Spleen (tissue), 11 donors: ENCODE data around the gene STAP1. TPM values are rescaled to one million over a fixed set of nuclear protein-coding genes. Genes with fewer than 3 reads are reported as not detected.

Experiments
- DNase-seq: peaks from one replicate; pipeline ENCODE4 v3.0.0-alpha.2; 2020
- H3K27ac ChIP-seq, 8 donors: fragments of 200-600 bp; sonication (generic) in 7 of 8; 1 replicate in 4 of 8; 2 replicates in 4 of 8; pipeline versions ENCODE4 v1.5.0 to v1.8.0; 2016 to 2021; ENCODE audit warnings: inconsistent platforms in 4 of 8, mild to moderate bottlenecking in 4 of 8, moderate library complexity in 1 of 8
- H3K27me3 ChIP-seq, 7 donors: fragments of 200-600 bp; sonication (generic) in 6 of 7; replicated peaks in 1 of 7; 1 replicate in 4 of 7; 2 replicates in 3 of 7; pipeline versions ENCODE4 v1.5.0 to v1.8.0; 2016 to 2021; ENCODE audit warnings: inconsistent platforms in 3 of 7, mild to moderate bottlenecking in 1 of 7
- H3K36me3 ChIP-seq, 6 donors: fragments of 200-600 bp; sonication (generic) in 5 of 6; 1 replicate in 4 of 6; 2 replicates in 2 of 6; pipeline versions ENCODE4 v1.5.0 to v1.8.0; 2016 to 2021; ENCODE audit warnings: inconsistent platforms in 2 of 6
- H3K4me1 ChIP-seq, 6 donors: fragments of 200-600 bp; sonication (generic) in 5 of 6; 1 replicate in 3 of 6; 2 replicates in 3 of 6; pipeline versions ENCODE4 v1.5.0 to v1.8.0; 2016 to 2021; ENCODE audit warnings: inconsistent platforms in 3 of 6
- H3K4me3 ChIP-seq, 8 donors: fragments of 200-600 bp; sonication (generic) in 7 of 8; 1 replicate in 4 of 8; 2 replicates in 4 of 8; pipeline versions ENCODE4 v1.5.0 to v1.8.0; 2016 to 2021; ENCODE audit warnings: inconsistent platforms in 4 of 8, mild to moderate bottlenecking in 4 of 8, moderate library complexity in 2 of 8
- H3K9me3 ChIP-seq, 8 donors: fragments of 200-600 bp; sonication (generic) in 7 of 8; 1 replicate in 4 of 8; 2 replicates in 4 of 8; pipeline versions ENCODE4 v1.5.0 to v1.8.0; 2016 to 2021; ENCODE audit warnings: inconsistent platforms in 4 of 8
- CTCF ChIP-seq, 11 experiments: fragments of 200-600 bp in 7 of 11; fragments of 450-650 bp in 4 of 11; sonication (generic) in 4 of 11; IDR thresholded peaks in 8 of 11; conservative IDR thresholded peaks in 3 of 11; 1 replicate in 7 of 11; 2 replicates in 4 of 11; pipeline versions ENCODE4 v1.4.0 to v1.8.0; 2016 to 2021; ENCODE audit warnings: antibody characterized with exemption in 11 of 11, inconsistent platforms in 4 of 11, mild to moderate bottlenecking in 1 of 11
- POLR2A ChIP-seq, 3 donors: fragments of 450-650 bp; IDR thresholded peaks; one replicate each; pipeline ENCODE4 v1.5.1; 2017; ENCODE audit warnings: antibody characterized with exemption in 3 of 3, mild to moderate bottlenecking in 1 of 3
- POLR2AphosphoS5 ChIP-seq, 3 donors: sonication (generic); formaldehyde crosslinking; IDR thresholded peaks; one replicate each; pipeline ENCODE4 v1.5.1; 2017; ENCODE audit warnings: antibody characterized with exemption in 3 of 3
- WGBS, 5 donors: extraction: QIAGEN DNeasy Blood & Tissue Kit in 3 of 5; methylation state at CpG; one replicate each; pipeline versions ENCODE4 v1.1.5 to v1.1.7; 2013 to 2018; 5-methylcytosine and 5-hydroxymethylcytosine counted together
- intact Hi-C: fragments of 100-400 bp; cut with DNase I; formaldehyde crosslinking; loops from one replicate; pipeline ENCODE4 v1.15.0; 2023; ENCODE audit warnings: low total_unique reads
- polyA plus RNA-seq, 3 donors: library from polyadenylated mRNA; stranded (reverse); fragments of 200-250 nt; gene quantifications; one replicate each; pipeline ENCODE4 v1.2.1, GENCODE V29; 2013
- total RNA-seq, 7 donors: library from RNA; depleted of rRNA in 3 of 7; stranded (reverse); fragments of >200 nt in 3 of 7; fragmentation: NEBNext Ultra II Directional in 4 of 7; extraction: Animal tissue kit (Norgen Biotek cat#: 25700) in 4 of 7; gene quantifications; one replicate each; pipeline versions ENCODE4 v1.1.0 to v1.2.1, GENCODE V29; 2016 to 2021
- donor health status: healthy with polysubstance abuse.
- donor health status: DM: no; HTN: no; CAD: no; lungs with moderate emphysema.
- donor health status: DM: no; HTN: no; CAD: no.
- donor health status: Bipolar disorder and iron deficiency.
- donor health status: healthy.
- donor health status: DM: no; HTN: no; CAD: no.
- donor health status: DM: yes; HTN: yes; CAD: no.

Gene STAP1
- total and polyA plus RNA-seq, 10 donors = 22.3 to 74.1 (median 25.7) TPM

GRCh38 chr4:67581913-67582312 lies 23.4 kb downstream of the STAP1 start:
- H3K36me3 ChIP-seq = peaks cover 0 to 53% (median 0%) of the 10 kb centered on the region in 6 donors
- no peaks in the 10 kb centered on the region for H3K27me3 ChIP-seq
- TF ChIP-seq POLR2A (IDR thresholded peaks at IDR 0.05) (no peak), CTCF (IDR thresholded peaks at IDR 0.05 in 8 of 11, conservative IDR thresholded peaks at IDR 0.05 in 3 of 11) (no peak), POLR2AphosphoS5 (IDR thresholded peaks at IDR 0.05) (no peak)
- DNase-seq = no peak
- intact Hi-C loops = no loop called here
- no peak overlapping the region for H3K4me3 ChIP-seq
- H3K4me1 ChIP-seq = peaks cover 0 to 37% (median 5%) of the 10 kb centered on the region in 6 donors
- 42 to 90% (median 48%) methylated on average over 2 of the region's 2 CpGs for WGBS, 5 donors
- peak overlapping the region in 4 of 8 donors; percentile 2 to 67 (median 62) for H3K27ac ChIP-seq
- H3K9me3 ChIP-seq = no peaks in the 10 kb centered on the region

GRCh38 chr4:67584496-67584895 lies 26.0 kb downstream of the STAP1 start:
- no peak for DNase-seq
- Histone ChIP-seq H3K36me3 (peaks cover 0 to 40% (median 0%) of the 10 kb centered on the region in 6 donors), H3K4me1 (peaks cover 0 to 26% (median 4%) of the 10 kb centered on the region in 6 donors), H3K27me3 (no peaks in the 10 kb centered on the region), H3K27ac (no peak overlapping the region), H3K9me3 (no peaks in the 10 kb centered on the region), H3K4me3 (no peak overlapping the region)
- intact Hi-C loops = no loop called here
- TF ChIP-seq CTCF (IDR thresholded peaks at IDR 0.05 in 8 of 11, conservative IDR thresholded peaks at IDR 0.05 in 3 of 11) = no peak
- no peak for TF ChIP-seq POLR2A (IDR thresholded peaks at IDR 0.05)
- TF ChIP-seq POLR2AphosphoS5 (IDR thresholded peaks at IDR 0.05) = no peak

- H3K9me3 ChIP-seq = no peaks in the 10 kb centered on the region
- peaks cover 0 to 6% (median 0%) of the 10 kb centered on the region in 6 donors for H3K4me1 ChIP-seq
- WGBS, 5 donors = 93 to 97% (median 93%) methylated on average over 3 of the region's 3 CpGs
- intact Hi-C loops = no loop called here
- no peak overlapping the region for H3K27ac ChIP-seq
- no peaks in the 10 kb centered on the region for H3K27me3 ChIP-seq
- H3K4me3 ChIP-seq = no peak overlapping the region
- peaks cover 0 to 46% (median 0%) of the 10 kb centered on the region in 6 donors for H3K36me3 ChIP-seq
- DNase-seq = no peak
- TF ChIP-seq POLR2AphosphoS5 (IDR thresholded peaks at IDR 0.05) (no peak), CTCF (IDR thresholded peaks at IDR 0.05 in 8 of 11, conservative IDR thresholded peaks at IDR 0.05 in 3 of 11) (no peak), POLR2A (IDR thresholded peaks at IDR 0.05) (no peak)
These were observed 28.6 kb downstream of the STAP1 start for GRCh38 chr4:67587156-67587555.

- intact Hi-C loops = no loop called here
- H3K27ac ChIP-seq = no peak overlapping the region
- H3K9me3 ChIP-seq = no peaks in the 10 kb centered on the region
- no peaks in the 10 kb centered on the region for H3K27me3 ChIP-seq
- no peak for TF ChIP-seq POLR2A (IDR thresholded peaks at IDR 0.05)
- TF ChIP-seq CTCF (IDR thresholded peaks at IDR 0.05 in 8 of 11, conservative IDR thresholded peaks at IDR 0.05 in 3 of 11) = no peak
- TF ChIP-seq POLR2AphosphoS5 (IDR thresholded peaks at IDR 0.05) = no peak
- H3K4me3 ChIP-seq = no peak overlapping the region
- peaks cover 0 to 48% (median 0%) of the 10 kb centered on the region in 6 donors for H3K36me3 ChIP-seq
- WGBS, 5 donors = 46 to 75% (median 66%) methylated on average over 2 of the region's 2 CpGs
- no peak for DNase-seq
- no peaks in the 10 kb centered on the region for H3K4me1 ChIP-seq
These were observed 35.2 kb downstream of the STAP1 start for GRCh38 chr4:67593741-67594175.
